ENCODE measurements around the gene SLC44A5. TPM values are rescaled to one million over a fixed set of nuclear protein-coding genes. Genes with fewer than 3 reads are reported as not detected.
A peak's percentile ranks its signal among the peaks of the same experiment; 100 is the strongest.
"Not testable (repeated sequence)": the region's sequence is repeated elsewhere in the genome, so short reads cannot be mapped to it uniquely, and the experiment has no call there.

SLC44A5 gene
- total RNA-seq, 1 experiment from 2014 or later, result 0.91 TPM

DNA sequence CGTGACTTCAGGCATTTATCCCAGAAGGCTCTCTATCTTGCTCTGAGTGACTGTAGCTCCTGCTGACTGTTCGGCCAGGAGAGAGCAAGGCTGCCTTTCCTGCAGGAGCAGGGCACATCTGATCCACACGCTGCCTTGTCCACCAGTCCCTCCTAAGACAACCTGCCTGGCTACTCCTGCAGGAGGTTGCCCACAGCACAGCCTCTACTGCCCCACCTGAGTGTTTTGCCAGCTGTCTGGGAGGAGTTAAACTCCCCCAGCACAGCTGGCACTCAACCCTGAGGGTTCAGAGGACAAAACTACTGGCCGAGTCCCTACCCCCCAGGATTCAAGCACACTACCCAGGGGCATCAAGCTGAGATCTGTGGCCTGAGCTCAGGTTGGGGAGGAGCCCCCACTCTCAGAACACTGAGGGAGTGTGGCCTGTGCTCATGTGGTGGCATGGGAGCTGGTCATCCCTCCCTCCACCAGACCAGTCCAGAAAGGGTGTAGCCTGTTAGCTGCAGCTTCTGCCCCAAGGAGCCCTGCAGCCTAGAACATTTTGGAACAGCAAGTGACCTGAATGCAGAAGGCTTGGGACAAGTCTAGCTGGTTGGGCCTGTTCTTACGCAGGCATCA is 237.3 kb downstream of the SLC44A5 start:
- DNase-seq (ENCODE audit: low read depth), result no peak

DNA sequence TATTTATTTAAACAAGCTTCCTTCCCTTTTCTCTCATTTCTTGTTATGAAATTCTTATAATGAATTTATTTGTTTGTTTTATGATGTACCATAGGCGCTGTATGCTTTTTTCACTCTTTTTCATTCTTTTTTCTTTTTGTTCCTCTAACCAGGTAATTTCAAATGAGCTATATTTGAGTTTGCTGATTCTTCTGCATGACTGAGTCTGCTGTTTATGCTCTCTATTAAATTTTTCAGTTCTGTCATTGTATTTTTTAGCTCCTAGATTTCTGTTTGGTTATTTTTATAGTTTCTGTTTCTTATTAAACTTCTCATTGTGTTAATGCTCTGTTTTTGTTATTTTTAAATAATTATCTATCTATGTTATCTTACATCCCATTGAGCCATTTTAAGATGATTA is 244.3 kb downstream of the SLC44A5 start:
- DNase-seq (ENCODE audit: low read depth), result no peak

DNA sequence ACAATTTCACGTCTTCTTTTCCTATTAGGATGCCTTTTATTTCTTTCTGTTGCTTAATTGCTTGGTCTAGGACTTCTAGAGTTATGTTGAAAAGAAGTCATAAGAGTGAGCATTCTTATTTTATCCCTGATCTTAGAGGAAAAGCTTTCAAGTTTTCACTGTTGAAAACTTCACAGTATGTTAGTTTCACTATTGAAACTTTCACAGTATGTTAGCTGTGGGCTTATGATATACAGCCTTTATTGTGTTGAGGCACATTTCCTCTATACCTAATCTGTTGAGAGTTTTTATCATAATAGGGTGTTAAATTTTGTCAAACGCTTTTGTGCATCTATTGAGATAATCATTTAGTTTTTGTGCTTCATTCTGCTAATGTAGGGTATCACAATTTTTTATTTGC is 249.7 kb downstream of the SLC44A5 start:
- DNase-seq (ENCODE audit: low read depth), result no peak

DNA sequence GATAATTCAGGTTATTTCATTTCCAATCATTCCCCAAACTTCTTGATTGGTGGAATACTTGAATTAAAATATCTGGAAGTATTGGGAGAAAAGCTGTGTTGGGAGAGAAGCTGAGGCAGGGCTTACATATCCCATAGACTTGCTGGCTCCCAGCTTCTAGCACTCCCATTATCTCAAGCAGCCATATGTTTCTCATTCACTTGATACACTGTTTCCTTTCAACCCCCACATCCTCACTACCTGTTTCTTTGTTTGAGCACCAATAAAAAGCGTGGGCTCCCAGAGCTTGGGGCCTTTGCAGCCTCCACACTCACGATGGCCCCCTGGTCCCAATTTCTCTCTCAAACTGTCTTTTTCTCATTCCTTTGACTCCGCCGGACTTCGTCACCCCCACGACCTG is 256.6 kb downstream of the SLC44A5 start:
- DNase-seq (ENCODE audit: low read depth), result not testable (repeated sequence)

DNA sequence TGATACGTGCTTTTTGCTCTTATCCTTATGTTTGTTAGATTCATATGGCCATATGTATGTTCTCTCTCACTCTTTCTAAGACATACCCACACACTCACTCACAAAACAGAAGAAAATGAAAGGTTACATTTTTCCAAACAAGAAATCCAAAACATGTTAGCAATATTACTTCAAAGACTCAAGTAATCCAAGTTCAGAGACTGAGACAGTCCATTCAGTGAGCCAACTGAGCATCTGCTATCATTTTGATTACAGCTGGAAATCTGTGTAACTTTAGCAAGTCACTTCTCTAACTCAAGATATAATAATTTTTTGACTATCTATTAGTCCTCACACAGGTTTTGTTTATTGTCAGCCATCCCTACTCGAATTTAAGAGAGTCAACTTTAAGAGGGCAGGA is 257.9 kb downstream of the SLC44A5 start:
- no peak for DNase-seq (ENCODE audit: low read depth)

DNA sequence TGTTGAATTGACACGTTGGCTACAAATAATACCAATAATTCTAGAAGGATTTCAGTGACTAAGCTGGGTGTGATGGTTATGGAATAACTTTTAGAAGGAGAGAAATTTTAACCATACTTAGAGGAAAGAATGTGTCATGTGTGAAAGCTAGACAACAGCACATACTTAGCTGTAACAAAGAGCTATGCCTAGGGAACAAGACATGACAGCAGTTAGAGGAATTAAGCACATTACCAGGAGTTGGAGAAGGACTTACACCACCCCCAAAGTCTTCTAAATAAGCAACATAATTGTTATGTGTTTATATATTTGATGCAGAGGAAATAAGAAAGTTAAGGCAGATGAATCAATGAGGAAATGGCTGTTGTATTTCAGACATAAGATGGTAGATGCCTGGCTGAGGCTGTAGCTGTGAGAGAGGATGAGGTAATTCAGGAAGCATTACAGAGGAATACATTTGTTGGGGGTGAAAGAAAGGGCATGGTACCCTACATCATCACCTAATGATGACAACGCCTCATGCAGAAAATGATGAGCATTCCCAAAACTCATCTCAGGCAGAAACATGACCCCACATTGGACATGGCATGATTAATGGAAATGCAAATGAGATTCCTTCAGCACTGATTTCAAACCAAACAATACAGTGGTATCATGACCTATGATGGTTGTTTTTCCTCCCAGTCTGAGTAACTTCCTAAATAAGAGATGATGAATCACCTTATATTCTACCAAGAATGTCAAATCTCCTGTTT is 265.2 kb downstream of the SLC44A5 start:
- DNase-seq (ENCODE audit: low read depth), result peak; percentile 61

DNA sequence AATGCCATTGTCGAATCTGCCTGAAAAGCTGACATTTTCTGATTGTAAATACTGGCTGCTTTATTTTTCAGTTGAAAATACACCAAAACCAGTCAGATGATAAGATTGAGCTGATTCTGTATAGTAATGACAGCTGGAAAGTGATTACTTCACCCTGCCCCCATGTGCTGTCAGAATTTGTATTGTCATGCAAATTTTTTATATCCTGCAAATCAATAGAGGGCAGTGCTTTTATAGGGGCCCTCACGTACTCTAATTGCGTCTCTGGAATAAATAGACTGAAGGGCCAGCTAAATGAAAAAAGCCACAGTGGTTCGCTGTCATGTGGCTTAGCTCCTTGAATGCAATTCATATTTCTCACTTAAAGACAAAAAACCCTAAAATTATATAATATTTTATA is 268.1 kb downstream of the SLC44A5 start:
- no peak for DNase-seq (ENCODE audit: low read depth)

DNA sequence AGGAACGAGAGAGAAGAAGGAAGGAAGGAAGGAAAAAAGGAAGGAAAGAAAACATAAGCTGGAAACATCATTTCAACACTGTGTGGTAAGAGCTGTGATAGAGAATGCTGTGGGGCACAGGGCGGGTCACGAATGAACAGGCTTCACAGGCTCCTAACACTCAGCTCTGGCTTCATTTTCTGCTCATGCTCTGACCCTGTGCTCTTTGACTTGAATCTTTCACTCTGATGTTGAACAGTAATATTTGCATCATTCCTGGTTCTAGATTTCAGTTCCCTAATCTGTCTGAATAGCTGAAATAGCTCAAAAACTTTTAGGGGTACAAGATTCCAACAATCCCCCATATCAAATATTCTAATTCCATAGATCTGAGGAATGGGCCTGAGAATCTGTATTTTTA is 269.4 kb downstream of the SLC44A5 start:
- no peak for DNase-seq (ENCODE audit: low read depth)

DNA sequence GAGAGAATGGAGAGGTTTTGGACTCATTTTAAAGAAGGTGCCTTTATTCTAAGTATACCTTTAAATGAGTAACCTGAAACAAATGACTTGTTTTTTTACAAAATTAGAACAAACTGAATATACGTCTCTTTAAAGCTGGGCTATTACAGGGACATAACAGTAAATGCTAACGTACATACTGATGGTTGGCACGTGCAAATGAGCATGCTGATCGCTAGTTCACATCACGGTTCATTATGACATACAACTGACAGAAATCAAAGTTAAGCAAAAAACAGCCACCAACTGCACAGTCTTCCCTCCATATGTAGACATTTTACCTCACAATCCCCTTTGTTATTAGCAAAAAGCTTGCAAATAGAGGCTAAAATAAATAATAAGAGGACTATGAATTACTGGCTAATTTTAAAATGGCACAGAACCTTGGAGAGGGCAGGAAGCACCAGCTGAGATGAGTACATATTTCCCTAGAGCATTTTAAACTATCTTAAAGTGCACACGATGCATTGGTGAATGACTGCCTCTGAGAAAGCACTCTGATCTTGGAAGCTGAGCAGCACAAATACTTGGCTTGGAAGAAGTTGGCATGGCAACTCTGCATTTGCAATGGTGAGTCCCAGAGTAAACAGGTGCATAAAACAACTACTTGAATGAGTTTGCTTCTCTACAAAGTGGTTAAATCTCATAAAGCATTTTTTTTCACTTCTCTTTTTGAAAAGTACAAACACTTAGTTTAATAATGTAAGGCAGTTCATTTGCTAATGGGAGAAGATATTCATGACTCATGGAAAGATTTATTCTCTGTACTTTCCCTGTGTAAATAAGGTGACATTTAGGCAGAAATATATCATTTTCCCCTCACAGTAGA is 272.1 kb downstream of the SLC44A5 start:
- DNase-seq (ENCODE audit: low read depth), result no peak

DNA sequence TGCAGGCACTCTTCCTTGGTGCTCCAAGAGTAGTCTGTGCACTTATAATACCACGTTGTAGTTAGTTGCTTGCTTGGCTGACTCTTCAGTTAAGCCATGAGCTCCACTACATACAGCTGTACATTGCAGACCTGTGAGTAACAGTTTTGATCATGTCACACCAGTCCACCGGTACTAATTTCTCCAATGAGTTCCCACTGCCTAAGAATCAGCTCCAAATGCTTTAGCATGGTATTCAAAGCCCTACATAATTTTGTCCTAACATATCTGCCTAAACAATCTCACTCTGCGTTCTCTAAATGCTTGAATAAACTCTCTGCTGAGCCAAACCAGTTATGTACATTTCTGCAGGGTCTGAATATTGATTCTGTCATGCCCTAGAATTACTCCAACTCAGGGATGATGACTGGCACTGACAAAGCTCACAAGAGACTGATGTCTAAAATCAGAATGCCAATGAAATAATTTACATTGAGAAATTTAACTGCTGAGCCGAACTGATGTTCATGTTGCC is 276.0 kb downstream of the SLC44A5 start:
- DNase-seq (ENCODE audit: low read depth), result no peak

DNA sequence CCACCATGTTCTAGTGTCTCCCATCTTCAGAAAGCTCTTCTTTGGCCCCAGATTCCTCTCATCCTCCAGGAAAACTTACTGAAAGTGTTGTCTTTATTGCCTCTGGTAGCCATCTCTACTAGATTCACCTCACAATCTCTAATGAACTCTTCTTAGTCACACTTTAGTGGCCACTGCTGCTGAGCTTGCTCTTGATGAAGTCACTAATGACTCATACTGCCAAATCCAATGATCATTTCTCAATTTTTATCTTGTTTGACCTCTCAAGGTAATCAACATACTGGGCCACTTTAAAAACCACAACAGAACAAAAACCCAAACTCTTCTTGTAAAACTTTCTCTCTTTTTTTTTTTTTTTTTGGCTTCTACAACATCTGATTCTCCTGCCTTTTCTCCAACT is 280.3 kb downstream of the SLC44A5 start:
- no peak for DNase-seq (ENCODE audit: low read depth)

DNA sequence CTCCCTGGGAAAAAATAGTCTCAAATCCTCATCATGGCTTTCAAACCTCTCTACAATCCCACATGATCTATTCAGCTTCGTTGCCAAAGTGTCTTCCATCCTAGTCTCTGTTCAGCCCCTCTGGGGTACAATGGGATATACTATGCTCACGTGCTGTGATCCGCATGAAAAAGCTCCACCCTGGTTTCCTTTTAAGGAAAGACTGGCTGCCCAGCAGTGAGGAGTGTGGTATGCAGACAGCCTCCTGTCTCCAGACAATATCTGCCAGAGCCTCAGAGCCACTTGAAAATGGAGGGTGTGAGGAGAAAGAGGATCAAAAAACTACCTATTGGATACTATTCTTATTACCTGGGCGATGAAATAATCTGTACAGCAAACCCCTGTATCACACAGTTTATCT is 282.2 kb downstream of the SLC44A5 start:
- no peak for DNase-seq (ENCODE audit: low read depth)

DNA sequence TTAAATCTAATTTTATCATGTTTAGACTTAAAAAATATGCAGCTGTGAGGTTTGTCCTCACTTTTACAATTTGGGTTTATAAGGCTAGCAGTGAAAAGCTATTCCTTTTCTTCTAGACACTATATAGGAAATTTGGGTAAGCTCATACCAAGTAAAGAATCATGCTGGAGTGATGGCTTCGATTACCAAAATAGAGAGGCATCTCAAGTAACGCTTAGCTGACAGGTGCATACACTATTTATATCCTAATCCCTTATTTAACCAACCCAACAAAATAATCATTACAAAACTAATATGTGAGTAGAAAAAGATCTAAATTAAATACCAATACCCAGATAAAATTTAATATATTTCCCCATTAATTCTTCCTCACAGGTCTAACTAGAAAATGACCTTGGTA is 283.5 kb downstream of the SLC44A5 start:
- no peak for DNase-seq (ENCODE audit: low read depth)

DNA sequence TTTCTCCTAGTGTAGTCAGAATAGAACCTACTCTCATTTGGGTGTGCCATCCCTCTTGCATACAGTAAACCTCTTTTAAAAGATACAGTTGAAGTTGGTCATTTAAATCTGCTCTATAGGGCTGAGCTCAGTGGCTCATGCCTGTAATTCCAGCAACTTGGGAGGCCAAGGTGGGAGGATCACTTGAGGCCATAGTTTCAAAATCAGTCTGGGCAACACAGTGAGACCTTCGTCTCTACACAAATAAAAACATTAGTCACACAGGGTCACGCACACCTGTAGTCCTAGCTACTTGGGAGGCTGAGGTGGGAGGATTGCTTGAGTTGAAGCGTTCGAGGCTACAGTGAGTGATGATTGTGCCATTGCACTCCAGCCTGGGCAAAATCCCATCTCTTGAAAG is 292.9 kb downstream of the SLC44A5 start:
- no peak for DNase-seq (ENCODE audit: low read depth)

DNA sequence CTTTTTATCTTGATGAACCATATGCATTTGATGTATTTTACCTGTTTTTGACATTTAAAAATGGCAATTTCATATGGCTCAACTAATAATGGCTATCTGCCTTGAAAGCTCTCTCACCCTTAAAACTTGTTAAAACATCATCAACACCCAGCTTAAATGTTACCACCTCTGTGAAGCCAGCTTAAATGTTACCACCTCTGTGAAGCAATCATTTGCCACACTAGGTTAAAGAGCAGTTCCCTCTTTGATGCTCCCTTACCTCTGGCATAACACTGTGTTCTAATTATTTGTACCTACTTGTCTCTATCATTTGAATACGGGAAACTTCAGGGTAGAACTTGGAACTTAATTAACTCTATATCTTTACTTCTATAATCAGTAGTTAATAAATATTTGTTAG is 294.7 kb downstream of the SLC44A5 start:
- DNase-seq (ENCODE audit: low read depth), result no peak

DNA sequence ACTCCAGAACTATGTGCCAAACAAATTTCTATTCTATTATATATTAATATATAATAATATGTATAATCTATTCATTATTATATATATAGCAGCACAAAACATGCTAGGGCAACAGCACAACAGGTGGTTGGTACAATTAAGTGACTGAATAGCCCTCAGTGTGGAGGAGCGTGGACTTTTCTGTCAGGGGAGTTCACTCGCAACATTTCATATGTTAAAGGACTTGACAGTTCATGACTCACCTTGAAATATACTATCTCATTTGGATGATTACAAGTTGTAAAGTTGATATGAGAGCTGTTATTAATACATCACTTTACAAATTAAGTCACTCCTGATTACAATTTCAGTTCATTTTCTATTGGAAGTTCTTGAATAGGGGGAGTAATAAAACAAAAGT is 298.3 kb downstream of the SLC44A5 start:
- DNase-seq (ENCODE audit: low read depth), result no peak

DNA sequence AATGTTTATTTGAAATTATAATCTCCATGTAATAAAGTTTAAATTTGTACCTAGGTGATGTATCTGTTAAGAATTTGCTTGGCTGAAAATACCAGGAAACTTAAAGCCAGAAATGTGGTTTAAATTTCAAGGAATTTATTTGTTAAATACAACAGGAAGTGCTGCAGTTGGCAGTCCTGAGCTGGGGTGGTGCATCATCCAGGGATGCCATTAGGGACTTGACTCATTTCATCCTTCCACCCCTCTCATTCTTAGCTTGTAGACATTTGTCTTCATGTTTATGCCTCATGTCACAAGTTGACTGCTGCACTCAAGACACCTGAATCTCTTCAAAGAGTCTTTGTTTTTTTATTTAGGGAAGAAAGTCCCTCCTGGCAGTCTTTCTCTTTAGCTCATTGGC is 300.8 kb downstream of the SLC44A5 start:
- peak; percentile 15 for DNase-seq (ENCODE audit: low read depth)

DNA sequence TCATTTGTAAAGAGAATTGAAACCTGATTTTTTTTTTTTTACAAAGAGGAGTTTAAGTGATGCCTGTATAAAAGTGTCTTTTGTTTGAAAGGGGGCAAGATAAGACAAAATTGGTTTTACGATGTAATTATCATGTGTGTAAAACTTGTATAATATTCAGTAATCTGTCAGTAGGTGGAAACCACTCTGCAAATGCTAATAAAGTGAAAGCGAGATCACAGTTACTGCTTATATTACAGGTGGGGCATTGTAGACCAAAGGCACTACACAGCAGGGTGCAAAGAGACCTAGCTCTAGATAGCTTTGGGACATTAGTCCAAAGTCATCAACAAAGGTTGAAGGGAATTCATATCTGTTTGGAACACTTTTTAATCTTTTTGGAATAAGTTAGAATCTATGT is 302.5 kb downstream of the SLC44A5 start:
- DNase-seq (ENCODE audit: low read depth), result no peak

DNA sequence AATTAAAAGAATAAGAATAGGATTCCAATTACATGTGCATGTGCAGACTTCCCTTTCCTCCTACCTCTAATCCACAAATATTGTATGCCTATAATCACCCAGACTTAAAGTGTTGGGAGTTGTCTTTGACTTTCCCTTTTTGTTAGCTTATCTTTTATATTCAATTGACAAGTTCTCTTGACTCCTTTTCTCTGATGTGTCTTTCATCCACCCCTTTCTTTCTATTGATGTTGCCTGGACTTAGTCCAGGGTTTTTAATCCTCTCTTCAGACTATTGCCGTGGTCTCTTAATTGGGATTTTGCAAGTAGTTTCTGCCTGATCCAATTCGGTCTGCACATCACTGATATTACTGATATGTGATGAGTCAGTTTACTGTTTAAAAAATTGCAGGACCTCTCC is 305.9 kb downstream of the SLC44A5 start:
- DNase-seq (ENCODE audit: low read depth), result no peak

DNA sequence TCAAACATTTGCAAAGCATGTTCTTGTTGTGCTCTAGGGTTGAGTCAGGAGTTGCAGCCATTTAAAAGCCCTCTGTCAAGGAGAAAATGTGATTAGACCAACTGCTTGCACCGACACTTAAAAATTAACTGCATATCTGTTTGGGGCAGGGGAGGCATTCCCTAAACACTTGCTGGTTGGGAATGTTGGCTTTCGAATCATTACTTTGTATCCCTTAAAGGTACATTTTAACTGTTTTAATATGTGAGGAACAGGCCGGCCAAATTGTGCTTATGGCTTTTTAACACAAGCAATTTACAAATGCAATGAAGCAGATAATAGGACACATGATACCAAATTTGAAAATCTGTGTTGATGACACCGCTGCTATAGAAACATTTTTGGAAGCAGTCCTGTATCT is 317.6 kb downstream of the SLC44A5 start:
- DNase-seq (ENCODE audit: low read depth), result no peak

DNA sequence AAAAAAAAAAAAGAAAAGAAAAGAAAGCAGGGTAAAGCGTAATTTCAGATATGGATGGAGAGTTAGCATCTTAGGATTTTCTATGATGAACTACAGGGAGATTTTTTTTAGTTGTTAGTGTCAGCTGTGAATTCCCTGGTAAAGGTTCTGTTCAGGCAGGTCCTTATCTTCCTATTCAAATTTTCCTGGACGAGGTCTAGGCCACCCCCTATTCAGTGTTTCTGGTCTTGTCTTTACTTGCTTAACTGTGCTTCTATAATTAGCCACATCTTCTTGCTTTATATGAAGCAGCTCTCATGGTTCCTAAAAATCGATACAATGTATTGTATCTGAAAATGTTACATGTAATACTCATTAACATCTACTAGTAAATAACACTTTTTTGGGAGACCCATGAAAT is 318.9 kb downstream of the SLC44A5 start:
- DNase-seq (ENCODE audit: low read depth), result no peak

DNA sequence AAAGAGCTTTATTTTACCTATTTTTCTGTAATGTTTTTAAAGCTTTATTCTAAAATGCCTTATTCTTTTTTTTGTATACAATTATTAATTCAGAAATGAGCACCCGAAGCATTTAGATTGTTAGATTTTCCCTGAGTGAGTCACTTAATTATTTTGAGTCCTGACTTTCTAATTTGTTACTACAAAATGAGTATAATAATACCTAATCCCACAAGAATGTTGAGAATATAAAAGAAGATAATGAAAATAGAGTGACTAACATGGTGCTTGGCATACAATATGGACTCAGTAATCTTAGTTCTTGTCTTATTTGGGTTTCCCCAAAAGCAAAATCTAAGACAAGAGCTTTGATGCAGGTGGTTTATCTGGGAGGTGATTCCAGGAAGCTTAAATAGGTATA is 334.5 kb downstream of the SLC44A5 start:
- DNase-seq (ENCODE audit: low read depth), result no peak

DNA sequence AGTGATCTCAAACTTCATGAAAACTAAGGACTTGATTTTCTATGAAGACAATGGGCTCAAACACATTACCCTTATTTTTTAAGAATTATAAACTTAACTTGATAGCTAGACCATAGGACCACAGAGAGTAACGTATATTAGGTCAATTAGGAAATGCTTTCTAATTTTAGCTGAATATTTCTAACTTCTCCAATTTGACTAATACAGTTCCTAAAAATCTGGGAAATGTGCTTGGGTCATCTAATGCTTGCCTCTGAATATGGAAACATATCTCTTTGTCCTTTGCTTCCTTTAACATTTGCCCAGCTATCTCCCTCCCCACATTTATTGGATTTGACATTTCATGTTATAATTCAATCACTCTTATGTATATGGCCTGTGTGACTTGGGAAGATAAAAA is 335.3 kb downstream of the SLC44A5 start:
- no peak for DNase-seq (ENCODE audit: low read depth)

All from Daoy (cell line).